Dermis blood vessel endothelial cell (primary cell): ENCODE measurements around the gene ELOVL7. TPM values are rescaled to one million over a fixed set of nuclear protein-coding genes. Genes with fewer than 3 reads are reported as not detected.

Experiments
- DNase-seq: peaks from one replicate; pipeline ENCODE4 v3.0.0; 2010
- total RNA-seq: library from RNA; depleted of rRNA; stranded (reverse); fragments of >200 nt; gene quantifications from 2 replicates; pipeline ENCODE4 v1.2.3, GENCODE V29; 2014

Gene ELOVL7
- total RNA-seq, 1 donor from 2014 or later: 2.2 TPM

- no peak for DNase-seq
Observed at GRCh38 chr5:60710362-60710761, 133.7 kb downstream of the ELOVL7 start.

GRCh38 chr5:60705144-60705543, 138.9 kb downstream of the ELOVL7 start:
- no peak for DNase-seq

GRCh38 chr5:60703944-60704343, 140.1 kb downstream of the ELOVL7 start:
- no peak for DNase-seq

Other genes starting within 250 kb of the ELOVL7 start
- 6.8 and 19.7 TPM in 2 replicates for gene DEPDC1B, start 144.1 kb downstream of the ELOVL7 start, total RNA-seq
- 23.3 and 23.9 TPM in 2 replicates for gene ERCC8, start 100.8 kb upstream of the ELOVL7 start, total RNA-seq
- gene NDUFAF2, start 100.9 kb upstream of the ELOVL7 start, total RNA-seq: 18.1 and 19.2 TPM in 2 replicates